Activated T-cell treated with anti-CD3 and anti-CD28 coated beads, Interleukin-2, amount 50 U/mL, for 1 hour (primary cell): Measurements from ENCODE around the gene LBHD2.

Experiments
- DNase-seq: peaks from one replicate; pipeline ENCODE4 v3.0.0-alpha.2; 2020

The LBHD2 gene

DNA sequence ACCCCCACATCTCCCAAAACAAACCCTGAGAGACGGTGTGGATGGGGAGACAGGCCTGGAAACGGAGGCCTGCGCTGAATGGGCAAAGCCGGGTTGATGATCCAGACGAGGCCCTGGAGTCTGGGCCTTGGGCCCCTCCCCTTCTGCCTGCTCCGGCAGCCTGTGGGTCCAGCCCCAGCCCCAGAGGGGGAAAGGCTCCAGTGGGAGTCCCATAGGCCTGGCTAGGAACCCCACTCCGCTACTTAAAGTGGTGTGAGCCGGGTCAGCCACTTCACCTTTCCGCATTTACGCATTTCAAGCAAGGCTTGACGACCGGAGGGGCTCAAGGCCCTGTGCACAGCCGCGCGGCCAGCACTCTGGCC is 38.6 kb downstream of the LBHD2 start:
- DNase-seq: no peak

DNA sequence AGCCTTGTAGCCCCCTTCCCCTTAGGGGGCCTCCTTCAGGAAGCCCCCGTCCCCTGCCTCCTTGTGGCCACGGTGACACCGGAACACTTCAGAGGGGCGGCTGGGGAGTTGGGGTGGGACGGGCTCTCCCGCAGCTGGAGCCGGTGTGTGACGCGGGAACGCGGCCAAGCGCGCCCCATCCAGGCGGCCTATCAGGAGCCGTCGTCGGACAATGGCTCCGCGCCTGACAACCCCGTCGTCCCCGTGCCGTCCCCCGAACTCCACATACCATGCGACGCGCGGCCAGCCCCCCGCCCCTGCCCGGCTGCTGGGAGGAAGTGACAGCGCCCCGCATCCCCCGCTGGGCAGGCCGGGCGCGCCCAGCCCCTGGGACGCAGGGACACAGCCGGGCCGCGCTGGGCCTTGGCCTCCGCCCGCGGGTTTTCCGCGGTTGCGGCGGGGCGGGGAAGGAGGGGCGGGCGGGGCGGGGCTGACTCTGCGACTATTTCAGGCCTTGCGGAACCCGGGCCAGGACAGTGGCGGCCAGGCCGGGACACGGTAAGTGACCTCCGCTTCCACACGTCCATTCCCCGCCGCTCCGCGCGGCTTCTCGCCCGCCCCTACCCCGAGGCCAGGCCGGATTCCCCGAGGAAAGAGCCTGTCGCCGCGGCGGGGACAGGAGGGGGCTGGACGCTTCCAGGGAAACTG is 39.1 kb downstream of the LBHD2 start, which contains the start of gene TNFAIP2:
TNFAIP2 (plus strand) TSS at position 515 of the 687 bp plus-strand sequence. CDS start 2,997 bp downstream, outside the sequence.
- DNase-seq: no peak

DNA sequence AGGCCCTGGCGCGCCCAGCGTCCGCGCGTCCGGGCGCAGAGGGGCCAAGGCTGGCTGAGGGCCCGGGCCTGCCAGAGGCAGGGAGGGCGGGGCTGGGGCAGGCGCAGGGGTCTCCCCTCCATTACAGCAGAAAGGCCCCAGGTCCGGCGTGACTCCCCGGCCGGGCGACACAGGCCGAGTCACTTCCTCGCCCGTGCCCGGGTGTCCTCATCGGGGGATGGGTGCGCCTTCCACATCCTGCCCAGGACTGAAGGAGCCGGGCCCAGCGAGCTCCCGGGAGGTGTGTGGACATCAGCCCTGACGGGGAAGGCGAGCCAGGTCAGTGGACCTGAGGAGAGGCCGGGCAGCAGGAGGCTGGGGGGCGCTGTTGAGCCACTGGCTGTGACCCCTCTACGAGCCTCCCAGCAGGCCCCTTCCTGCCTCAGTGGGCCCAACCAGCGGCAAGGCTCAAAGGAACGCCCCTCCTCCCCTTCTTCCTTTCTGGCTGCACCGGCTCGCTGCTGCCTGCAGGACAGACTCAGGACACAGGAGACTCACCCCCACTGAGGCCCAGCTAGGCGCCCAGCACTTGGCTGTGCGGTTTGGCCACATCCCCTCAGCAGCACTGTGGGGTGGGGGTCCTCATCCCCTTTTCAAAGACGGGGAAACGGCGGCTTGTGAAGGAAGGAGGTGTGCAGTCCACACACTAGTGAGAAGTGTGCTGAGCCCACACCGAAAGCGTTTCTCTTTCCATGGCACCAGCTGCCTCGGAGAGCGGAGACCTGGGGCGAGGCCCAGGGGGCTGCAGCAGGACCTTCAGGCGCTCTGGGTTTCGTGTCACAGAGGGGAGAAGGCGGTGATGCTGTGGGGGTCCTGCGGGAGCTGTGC is 39.9 kb downstream of the LBHD2 start:
- no peak for DNase-seq

DNA sequence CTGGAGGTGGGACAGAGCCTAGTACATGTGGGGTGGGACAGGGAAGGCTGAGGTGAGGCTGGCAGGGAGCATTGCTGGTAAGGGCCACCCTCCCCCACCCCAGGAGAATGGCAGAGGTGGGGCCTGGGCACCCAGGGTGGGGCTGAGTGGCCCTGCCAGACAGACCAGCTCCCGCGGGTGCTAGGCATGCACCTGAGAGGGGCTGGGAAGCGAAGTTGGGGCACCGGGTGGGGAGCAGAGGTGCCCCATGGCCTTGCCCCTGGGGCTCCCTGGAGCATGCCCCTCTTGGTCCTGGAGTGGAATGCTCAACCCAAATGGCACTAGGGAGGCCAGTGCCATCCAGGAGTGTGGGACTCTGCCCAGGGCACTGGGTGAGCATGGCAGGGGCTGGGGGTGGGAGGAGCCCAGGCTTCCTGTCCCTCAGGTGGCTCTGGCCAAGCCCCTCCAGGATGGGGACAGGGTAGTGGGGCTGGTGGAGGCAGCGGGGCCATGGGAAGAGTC is 40.5 kb downstream of the LBHD2 start:
- DNase-seq: no peak

DNA sequence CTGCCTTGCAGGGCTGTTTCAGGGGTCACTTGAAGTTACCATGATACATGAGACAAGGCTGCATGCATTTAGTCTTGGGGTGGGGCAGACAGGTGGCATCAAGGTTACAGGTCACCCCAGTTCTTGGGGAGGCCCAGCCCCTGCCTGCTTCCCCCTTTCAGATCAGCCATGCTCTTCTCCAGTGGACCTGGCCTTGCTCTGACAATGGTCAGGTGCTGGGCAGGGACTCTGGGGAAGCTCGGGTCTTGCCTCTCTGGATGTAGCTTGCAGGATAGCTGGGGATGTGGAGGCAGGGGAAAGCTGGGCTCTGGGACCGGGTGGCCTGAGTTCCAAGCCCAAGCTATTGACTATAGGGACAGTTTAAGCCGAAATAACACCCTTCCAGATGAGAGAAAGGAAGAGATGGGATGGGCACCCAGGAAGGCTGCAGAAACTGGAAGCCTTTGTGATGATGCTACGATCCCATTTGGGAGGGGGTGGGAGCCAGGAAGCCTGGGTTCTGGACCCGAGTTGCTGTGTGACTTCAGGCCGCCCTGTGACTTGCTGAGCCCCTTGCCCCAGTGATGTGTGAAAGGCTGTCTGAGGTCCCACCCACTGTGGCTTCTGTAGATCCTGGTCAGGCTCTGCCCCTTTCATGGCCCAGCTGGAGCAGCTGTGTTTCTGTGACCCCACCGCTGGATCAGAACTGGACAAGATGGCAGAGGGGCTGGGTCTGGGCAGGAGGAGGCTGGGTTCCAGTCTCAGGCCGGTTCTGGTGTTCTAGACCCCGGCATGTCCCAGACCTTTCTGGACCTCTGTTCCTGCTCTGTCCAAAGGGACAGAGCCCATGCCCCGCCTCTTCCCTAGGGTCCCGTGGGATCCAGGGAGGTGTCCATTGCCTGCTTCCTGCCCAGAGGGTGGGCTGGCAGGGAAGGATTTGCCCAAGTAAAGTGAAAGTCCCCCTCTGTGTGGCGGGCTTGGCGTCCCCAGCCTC is 41.4 kb downstream of the LBHD2 start:
- no peak for DNase-seq

DNA sequence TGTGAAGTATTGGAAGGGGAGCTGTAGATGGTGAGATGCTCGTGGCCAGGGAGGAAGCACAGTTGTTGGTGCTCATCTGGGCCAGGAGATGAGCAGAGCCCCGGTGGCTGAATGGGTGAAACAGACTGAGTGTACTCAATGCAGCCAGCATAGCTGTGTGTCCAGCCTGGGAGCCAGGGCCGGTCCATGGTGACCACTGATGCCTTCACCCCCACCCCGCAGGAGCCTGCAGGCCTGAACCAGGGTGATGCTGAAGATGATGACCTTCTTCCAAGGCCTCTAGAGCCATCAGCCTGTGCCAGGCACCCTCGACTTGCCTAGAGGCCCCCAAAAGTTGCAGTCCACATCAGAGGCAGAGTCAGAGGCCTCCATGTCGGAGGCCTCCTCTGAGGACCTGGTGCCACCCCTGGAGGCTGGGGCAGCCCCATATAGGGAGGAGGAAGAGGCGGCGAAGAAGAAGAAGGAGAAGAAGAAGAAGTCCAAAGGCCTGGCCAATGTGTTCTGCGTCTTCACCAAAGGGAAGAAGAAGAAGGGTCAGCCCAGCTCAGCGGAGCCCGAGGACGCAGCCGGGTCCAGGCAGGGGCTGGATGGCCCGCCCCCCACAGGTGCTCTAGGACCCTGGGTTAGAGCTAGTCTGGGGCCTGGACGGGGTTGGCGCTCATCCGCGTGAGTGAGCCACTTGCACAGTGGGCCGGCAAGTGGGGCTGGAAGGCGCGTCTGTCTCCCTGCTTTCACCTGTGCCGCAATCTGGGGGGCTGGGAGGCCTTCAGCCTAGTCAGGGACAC is 42.3 kb downstream of the LBHD2 start:
- no peak for DNase-seq

DNA sequence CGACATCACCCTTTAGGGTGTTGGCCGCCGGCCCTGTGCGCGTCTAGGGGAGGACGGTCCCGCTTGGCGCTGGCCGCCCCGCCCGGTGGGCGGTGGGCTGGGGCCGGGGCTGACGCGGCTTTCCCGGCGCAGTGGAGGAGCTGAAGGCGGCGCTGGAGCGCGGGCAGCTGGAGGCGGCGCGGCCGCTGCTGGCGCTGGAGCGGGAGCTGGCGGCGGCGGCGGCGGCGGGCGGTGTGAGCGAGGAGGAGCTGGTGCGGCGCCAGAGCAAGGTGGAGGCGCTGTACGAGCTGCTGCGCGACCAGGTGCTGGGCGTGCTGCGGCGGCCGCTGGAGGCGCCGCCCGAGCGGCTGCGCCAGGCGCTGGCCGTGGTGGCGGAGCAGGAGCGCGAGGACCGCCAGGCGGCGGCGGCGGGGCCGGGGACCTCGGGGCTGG is 42.9 kb downstream of the LBHD2 start:
- no peak for DNase-seq

DNA sequence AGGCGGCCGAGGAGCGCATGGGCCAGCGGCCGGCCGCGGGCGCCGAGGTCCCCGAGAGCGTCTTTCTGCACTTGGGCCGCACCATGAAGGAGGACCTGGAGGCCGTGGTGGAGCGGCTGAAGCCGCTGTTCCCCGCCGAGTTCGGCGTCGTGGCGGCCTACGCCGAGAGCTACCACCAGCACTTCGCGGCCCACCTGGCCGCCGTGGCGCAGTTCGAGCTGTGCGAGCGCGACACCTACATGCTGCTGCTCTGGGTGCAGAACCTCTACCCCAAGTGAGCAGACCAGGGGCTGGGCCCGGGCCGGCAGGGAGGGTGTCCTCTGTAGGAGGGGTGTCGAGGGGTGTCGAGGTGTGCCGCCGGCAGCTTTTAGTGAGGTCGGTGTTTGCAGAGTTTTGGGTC is 43.3 kb downstream of the LBHD2 start:
- no peak for DNase-seq

DNA sequence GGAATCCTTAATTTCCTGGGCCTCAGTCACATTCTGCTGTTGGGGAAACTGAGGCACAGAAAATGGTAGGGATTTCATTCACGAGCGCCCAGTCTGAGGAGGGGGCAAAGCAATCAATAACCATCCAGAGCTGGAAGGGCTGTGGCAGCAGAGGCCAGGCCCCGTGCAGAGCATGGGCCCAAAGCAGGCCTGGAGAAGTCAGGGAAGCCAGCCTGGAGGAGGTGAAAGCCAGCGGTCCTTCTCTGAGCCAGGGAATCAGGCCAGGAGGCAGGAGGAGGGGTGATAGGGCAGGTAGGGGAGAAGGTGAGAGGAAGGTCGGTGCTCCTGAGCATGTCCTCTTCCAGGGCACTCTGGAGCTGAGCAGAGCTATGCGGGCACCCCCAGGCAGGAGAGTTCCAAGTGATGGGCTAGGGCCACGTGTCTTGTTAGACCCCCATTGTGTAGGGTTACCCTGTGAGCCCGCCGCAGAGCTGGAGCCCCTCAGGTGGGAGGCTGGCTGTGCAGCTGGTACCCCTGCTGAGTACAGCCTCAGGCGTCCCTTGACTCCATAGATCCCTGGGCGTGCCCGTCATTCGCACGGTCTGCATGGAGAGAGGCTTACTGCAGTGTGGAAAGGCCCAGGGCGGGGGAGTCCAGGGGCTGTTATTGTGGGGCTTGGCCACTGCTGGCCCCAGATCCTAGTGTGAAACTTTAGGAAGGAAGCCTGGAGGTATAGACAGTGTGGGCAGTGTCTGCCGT is 44.0 kb downstream of the LBHD2 start:
- DNase-seq: no peak

DNA sequence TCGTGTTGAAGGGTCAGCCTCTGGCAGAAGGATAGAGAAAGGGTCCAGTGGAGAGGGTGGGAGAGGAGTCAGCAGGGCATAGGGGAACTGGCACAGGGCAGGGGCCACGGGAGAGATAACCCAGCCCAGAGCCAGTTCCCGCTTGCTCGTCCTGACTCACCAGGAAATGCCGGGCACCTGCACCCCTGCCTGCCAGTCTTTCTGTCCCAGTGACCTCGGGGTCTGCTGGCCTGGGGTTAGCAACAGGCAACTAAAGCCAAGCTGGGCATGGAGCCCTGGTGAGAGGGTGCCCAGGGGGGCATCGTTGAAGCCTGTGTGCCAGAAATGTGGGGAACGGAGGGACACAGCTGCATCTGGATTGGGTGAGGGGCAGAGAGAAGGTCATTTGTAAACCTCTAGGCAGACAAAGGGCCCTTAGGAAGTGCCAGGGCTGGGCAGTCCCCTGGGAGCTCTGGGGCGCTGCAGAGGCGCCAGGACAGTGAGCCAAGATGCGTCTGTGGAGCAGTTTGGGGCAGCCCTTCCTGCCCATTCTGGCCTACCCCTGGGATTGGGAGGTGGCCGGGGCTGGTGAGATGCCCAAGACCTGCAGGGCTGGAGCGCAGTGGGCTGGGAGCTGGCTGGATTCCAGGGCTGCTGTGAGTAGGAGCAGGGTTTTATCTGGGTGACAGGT is 44.8 kb downstream of the LBHD2 start:
- DNase-seq: no peak

DNA sequence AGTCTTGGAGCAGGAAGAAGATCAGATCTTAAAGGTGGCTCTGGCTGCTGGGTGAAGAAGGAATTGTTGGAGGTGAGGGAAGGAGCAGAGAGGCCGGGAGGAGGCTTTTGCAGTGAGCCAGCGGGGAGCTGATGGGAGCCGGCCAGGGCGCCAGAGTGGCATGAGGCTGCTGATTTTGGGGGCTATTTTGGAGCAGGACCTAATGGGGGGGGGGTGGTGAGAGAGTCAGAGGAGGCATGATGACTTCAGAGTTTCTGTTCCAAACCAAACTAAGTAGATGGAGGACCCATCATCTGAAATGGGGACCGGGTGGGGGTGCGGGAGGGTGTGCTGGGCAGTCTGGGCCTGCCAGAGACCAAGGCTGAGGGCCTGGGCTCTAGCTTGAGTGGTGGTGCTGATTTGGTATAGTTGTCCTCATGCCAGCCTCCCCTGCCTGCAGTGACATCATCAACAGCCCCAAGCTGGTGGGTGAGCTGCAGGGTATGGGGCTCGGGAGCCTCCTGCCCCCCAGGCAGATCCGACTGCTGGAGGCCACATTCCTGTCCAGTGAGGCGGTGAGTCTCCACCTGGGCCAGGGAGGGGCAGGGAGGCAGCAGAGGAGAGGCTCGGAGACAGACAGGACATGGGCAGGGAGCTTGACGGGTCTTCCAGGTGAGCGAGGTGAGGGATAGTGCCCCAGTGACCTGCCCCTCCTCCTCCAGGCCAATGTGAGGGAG is 45.4 kb downstream of the LBHD2 start:
- no peak for DNase-seq

DNA sequence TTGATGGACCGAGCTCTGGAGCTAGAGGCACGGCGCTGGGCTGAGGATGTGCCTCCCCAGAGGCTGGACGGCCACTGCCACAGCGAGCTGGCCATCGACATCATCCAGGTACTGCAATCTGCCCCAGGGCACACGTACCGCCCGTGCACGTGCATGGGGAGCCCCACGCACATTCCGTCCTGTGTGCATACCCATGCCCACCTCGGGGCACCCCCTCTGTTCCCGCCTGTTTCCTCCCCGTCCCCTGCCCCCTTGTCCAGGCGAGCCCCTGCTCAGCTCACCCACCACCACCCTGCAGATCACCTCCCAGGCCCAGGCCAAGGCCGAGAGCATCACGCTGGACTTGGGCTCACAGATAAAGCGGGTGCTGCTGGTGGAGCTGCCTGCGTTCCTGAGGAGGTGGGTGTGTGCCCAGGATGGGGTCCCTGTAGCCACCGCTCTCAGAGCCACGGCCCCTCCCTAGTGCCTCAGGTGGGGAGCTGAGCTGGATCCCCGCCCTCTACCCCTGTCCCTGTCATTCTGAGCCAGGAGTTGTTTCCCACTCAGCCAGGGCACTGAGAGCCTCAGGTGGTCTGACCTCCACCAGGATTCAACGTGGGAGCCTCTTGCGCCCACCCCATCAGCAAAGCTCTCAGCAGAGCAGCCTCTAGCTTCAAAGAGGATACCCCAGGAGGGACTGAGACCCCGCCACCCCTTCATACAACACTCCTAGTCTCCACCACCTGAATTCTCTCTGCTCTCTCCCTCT is 46.2 kb downstream of the LBHD2 start:
- no peak for DNase-seq

DNA sequence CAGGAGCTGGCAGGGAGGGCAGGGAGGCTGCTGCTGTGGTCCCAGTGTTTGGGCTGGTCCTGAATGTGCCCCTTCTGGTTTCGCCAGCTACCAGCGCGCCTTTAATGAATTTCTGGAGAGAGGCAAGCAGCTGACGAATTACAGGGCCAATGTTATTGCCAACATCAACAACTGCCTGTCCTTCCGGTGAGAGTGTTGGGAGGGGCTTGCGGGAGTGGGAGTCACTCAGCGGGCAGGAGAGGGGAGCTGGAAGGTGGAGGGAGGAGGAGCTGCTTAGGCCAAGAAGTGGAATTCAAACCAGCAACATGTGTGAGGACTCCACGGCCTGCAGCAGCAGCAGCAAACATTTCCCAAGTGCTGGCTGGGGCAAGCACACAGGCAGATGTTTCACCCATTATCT is 47.0 kb downstream of the LBHD2 start:
- DNase-seq: no peak

DNA sequence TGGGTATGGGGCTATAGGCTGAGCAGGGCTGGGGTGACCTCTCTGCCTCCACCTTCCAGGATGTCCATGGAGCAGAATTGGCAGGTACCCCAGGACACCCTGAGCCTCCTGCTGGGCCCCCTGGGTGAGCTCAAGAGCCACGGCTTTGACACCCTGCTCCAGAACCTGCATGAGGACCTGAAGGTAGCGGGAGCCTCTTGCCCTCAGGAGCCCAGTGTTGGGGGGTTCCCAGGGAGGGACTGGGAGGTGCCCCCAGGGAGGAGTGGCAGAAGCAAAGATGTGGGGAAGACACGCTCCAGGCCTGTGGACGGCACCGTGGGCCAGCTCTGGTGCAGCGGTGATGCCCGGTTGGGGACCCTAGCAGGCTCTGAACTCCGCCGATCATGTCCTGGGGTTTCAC is 47.6 kb downstream of the LBHD2 start:
- no peak for DNase-seq

DNA sequence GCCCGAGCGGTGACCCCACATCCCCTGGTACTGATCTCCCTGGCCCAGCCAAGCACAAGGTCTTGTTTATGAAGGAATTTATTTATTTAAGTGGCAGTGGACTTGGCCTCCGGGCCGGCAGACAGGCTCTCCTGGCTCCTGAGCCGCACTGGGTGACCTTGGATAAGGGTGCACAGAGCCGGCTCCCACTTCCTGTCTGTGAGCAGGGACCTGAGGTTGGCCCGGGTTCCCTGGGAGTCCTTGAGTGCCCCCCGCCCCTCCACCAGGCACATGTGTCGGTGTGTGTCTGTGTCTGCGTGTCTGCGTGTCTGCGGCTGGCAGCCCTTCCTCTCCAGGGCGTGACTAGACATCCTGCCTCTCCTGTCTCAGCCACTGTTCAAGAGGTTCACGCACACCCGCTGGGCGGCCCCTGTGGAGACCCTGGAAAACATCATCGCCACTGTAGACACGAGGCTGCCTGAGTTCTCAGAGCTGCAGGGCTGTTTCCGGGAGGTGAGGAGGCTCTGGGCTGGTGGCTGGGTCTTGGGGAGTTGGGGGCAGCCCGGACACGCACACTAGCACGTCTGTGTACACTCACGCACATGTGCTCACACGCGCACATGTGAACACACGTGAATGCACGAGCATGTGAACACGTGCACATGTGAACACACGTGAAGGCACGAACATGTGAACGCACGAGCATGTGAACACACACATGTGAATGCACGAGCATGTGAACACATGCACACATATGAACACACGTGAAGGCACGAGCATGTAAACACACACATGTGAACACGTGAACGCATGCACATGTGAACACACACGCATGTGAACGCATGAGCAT is 48.6 kb downstream of the LBHD2 start:
- DNase-seq: no peak

DNA sequence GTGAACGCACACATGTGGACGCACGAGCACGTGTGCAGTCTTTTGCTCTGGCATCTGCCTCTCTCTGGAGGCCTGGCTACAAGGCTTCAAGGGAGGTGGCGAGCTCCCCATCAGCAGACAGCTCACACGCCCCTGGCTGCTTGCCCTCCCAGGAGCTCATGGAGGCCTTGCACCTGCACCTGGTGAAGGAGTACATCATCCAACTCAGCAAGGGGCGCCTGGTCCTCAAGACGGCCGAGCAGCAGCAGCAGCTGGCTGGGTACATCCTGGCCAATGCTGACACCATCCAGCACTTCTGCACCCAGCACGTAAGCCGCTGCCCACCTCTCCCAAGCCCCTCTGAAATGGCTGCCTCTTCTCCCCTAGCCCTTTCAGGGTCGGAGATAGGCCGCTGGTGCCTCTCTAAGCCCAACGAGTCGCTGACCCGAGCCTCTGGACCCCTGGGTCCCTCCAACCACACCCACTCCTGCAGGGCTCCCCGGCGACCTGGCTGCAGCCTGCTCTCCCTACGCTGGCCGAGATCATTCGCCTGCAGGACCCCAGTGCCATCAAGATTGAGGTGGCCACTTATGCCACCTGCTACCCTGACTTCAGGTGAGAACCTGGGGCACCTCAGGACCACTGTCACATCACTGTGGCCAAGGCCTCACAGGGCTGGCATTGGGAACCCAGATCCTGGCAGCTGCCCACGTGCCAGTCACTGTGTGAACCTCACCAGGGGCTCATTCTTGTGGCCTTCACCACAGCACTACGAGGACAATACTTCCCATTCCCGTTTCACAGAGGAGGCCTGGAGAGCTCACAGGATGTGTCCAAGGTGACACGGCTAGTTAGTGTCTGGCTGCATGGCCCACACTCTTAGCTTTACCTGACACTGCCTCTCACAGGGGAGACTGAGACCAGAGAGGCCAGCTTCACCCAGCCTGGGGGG is 49.5 kb downstream of the LBHD2 start:
- no peak for DNase-seq

DNA sequence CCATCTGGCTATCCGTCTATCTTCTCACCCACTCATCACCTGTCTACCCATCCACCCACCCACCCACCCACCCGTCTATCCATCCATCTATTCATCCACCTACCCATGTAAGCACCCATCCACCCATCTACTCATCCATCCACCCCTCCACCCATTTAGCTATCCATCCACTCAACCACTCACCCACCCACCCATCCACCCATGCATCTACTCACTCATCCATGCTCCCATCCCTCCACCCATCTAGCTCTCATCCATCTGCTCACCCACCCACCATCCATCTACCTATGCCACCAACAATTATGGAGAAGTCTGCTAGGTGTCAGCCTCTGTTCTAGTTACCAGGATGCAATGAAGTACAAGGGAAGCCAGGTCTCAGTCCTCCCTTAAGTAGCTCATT is 50.4 kb downstream of the LBHD2 start:
- no peak for DNase-seq
